HG03039 (cell line): ENCODE measurements around the gene ALX3.

Experiments
- ATAC-seq: cut with Tn5 transposase; IDR thresholded peaks from one replicate; pipeline ENCODE4 v1.9.1; 2021; ENCODE audit warnings: mild to moderate bottlenecking, moderate library complexity; ENCODE audit not compliant: unreplicated experiment

The ALX3 gene

DNA sequence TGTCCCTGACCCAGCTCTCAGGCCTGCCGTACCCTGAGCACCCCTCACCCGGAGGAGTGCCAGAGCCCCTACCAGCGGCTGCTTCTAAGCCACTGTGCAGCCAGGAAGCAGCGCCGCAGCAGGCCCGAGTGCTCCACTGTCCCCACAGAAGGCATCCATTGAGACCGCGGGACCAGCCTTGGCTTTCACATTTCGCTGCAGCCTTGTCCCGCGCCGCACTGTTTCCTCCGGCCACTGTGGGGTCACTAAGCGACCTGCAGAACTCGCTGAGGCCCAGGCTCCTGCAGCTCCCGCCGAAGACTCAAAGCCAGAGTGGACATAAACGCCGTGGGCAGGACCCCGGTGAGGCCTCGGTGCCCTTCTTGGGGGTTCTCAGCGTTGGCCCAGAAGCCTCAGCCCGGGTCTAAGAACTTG is 3.0 kb downstream of the ALX3 start:
- ATAC-seq = no peak

DNA sequence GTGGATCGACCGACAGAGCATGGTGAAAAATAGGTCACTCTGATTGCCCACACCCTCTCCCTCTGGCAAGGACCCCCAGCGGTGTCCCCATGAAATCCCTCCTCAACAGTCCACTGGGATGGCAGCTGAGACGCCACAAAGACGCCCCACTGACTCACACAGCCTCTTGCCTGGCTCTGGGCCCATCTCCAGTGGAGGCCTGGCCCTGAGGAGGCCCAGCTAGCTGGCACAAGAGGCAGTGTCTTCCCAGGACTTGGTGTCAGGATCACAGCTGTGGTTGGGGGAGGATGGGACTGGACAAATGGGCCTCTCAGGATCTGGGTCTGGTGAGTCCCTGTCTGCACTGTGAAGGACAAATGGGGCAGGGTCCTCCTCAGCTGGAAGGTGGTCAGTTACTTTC is 4.6 kb downstream of the ALX3 start:
- ATAC-seq = no peak

DNA sequence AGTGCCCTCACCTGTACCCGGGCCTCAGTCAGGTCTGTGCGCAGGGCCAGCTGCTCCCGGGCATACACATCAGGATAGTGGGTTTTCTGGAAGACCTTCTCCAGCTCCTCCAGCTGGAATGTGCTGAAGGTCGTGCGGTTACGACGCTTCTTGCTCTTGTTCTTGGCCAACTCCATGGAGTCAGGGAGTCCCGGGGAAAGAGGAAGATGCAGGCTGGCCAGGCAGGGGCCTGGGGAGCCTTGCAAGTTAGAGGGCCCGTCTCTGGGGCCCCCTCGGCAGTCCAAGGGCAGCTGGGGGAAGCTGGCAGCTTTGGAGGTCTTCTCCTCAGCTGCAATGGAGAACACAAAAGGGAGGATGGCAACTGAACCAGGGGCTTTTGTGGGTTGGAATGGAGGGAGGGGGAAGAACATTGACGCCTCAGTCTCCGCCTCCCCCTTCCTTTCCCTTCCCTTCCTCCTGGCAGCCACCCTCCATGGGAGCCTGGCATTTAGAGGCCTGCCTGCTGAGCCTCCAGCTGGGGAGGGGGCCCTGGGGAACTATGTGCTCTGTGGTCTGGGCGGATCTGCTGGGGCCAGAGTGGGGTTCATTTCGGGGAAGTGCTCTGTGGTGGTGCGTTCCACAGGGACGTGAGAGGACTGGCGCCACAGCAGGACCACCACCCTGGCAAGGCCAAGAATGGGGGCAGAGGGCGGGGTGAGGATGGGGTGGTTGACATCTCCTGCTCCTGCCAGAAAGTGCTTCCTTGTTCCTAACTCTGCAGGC is 5.7 kb downstream of the ALX3 start:
- no peak for ATAC-seq

DNA sequence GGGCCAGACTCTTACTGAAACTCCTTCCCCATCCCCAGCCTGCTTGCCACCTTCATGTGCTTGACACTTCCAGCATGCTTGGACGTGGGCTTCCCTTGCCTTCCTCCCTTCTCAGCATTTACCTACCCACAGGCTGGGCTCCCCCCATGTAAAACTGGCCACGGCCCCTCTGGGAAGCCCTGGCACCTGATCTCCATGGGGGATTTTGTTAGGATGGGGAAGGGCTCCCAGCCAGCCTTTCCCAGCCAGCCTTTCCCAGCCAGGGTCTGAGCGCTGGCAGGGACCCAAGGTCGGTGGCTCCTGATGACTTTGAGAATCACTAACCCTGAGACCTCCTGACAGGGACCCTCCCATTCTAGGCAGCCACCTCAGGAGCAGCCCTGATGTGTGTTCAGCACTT is 6.7 kb downstream of the ALX3 start:
- ATAC-seq = no peak

DNA sequence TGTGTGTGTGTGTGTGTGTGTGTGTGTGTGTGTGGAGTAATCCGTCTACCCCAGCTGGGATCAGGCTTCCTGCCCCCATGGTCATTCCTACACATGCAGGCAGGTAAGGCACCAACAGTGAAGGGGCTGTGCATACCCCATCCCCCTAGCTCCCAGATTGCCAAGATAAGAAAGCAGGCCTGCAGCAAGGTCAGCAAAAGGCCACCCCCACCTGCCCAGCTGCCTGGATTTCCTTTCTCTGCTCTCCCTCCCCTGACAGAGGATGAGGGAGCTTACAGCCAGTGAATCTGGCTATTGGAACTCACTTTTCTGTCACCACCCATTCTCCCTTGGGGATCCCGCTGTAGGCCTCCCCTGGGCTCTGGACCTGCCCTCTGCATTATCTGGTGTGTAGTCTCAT is 7.9 kb downstream of the ALX3 start:
- no peak for ATAC-seq

DNA sequence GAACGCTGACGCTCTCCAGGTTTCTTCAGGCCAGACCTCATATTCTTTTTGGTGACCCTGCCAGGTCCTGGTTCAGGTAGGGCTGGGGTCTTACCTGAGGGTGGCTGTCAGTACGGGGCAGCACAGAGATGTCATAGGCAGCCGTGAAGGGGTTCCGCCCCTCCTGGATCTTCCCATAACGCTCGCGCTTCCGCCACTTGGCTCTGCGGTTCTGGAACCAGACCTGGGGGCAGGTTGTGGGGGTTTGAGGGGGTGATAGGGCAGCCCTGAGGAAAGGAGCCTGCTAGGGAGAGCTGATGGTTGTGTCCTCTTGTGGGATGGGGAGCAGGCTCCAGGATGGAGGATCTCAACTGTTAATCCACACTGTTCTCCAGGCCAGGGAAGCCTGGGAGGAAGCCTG is 9.1 kb downstream of the ALX3 start:
- ATAC-seq = no peak

DNA sequence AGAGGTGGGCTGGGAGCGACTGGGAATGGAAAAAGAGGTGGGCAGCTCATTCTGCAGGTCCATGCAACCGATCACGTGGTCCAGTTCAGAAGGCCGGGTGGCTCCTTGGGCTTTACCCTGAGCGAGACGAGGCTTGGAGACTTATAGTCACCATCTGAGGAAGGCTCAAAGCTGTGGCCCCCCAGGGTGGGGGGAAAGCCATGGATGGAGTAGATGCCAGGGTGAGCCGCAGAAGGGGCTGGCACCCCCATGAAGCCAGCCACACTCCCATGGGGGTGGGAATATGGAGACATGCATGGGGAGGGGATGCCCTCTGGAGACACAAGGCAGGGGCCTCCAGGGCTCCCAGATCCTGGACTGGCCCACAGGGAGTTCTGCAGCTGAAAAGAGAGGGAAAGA is 9.8 kb downstream of the ALX3 start:
- no peak for ATAC-seq

DNA sequence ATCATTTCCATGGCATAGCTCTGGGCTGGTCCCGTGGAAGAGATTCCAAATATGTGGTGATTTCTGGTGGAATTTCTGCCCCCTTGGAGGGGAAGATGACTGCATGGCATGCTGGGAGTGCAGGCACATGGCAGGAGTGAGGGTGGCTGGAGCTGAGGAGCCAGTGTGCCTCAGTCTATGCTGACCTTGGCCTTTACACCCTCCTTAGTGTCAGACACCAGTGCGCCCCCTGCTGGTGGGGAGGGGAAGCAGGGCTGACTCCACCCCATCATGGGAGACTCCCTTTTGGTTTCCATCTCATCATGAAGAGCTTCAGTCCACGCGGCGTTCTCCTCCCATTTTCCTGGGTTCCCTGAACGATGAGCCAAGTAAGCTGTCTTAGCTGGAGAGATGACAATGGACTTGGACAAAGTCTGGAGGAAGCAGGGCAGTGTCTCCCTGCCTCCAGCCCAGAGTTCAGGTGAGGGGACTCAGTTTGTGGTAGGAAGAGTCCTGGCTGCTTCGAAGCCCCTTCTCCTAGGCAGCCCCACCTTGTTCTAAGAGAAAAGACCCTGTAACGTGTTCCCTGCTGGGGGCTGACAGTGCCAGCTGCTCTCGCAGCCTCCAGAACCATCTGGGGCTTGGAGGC is 10.3 kb downstream of the ALX3 start:
- no peak for ATAC-seq

DNA sequence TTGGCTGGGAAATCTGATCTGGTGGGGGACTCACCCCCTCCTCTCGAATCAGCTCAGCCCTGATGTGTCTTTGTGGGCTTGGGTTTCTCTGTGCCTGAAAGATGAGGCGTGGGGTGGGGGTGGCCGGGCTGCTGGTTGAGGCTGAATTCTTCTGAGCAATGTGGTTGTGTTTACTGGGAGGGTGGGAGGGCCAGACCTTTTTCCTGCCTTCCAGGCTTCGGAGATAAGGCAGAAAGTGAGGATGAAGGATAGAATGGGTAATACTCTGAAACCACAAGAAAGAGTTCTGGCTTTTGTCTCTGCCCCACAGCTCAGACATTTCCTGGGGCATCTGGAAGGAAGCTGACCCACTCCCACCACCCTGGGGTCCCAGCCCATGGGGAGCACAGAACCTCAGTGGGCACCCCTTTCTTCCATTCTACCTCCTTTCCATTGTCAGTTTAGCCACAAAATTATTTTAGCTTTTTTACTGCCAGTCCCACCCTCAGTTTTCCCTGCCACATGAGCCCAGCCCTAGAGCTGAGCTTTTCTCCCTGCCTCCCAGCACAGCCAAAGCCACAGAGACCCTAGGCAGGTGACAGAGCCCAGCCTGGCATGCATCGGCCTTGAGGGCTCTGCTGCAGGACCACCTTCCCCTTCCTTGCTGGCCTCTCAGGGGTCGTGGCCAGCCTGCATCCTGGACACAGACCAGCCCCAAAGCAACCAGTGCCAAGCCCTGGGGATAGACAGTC is 11.2 kb downstream of the ALX3 start:
- no peak for ATAC-seq

DNA sequence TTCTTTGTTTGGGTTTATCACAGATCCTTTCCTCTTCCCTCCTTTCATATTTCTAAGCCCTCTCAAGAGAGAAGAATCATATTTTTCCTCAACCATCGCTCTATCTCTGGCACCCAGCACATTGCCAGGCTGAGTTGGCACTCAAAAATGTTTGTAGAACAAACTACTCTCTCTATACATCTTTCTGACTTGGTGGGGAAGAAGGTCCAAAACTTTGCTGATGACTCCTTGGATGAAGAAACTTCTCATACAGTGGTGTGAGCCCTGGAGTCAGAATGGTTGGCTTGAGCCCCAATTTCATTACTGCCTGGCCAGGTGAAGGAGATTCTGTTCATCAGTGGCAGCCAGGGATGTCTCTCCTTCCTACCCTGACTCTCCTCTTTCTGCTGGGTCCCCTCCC is 11.9 kb downstream of the ALX3 start:
- ATAC-seq = no peak

DNA sequence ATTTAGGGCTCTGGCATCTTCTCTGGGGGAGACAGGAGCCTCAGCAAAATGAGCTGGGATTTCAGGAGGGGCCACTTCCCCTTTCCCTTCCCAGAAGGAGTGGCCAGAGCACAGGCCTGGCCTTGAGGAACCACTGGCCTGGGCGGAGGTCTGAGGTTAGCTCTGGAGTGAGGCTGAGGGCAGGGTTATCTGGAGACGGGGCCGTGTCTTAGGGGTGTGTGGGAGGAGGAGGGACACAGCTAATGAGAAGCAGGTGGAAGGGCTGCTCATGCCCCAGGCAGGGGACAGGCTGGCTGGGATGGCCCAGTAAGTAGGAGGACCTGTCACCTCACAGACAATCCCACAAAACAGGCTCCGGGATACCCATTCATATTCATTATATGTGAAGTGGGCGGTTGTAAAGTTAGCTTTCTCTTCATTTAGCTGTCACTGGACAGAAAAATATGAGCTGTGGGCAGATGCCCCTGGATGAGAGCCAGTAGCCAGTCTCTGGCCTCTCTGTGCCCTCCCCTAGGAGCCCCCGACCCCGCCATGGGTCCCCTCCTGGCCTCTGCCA is 12.4 kb downstream of the ALX3 start:
- ATAC-seq = no peak

DNA sequence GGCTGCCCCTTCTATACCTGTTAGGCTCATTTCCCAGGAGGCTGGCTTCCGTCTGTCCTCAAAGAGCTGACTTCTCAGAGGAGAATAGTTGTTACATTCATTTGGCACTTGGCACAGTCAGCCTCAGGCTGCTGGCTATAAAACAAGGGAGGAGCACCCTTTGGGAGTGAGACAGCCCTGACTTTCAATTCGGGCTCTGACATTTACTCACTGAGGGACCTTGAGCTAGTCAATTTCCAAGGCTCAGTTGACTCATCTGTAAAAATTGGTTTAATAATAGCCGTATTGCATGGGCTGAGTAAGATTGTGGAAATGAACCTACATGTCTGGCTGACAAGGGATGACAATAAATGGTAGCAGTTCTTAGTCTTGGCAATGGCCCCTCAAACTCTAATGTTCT is 13.7 kb downstream of the ALX3 start:
- ATAC-seq = no peak

DNA sequence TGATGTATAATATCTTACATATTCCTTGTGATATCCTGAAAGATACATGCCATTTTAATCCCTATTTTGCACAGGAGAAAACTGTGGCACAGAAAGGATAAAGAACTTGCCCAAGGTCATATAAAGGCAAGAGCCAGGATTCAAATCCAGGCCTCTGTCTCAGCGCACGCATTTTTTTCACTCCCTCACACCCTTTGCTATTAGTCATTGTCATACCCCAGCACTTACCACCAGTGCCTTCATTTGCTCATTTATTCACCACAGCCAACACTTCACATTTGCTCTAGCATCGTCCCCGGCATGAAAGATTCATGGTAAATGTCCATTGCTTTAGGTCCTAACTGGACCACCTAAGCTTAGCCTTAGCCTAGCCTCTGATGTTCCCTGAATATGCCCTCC is 14.2 kb downstream of the ALX3 start:
- no peak for ATAC-seq

DNA sequence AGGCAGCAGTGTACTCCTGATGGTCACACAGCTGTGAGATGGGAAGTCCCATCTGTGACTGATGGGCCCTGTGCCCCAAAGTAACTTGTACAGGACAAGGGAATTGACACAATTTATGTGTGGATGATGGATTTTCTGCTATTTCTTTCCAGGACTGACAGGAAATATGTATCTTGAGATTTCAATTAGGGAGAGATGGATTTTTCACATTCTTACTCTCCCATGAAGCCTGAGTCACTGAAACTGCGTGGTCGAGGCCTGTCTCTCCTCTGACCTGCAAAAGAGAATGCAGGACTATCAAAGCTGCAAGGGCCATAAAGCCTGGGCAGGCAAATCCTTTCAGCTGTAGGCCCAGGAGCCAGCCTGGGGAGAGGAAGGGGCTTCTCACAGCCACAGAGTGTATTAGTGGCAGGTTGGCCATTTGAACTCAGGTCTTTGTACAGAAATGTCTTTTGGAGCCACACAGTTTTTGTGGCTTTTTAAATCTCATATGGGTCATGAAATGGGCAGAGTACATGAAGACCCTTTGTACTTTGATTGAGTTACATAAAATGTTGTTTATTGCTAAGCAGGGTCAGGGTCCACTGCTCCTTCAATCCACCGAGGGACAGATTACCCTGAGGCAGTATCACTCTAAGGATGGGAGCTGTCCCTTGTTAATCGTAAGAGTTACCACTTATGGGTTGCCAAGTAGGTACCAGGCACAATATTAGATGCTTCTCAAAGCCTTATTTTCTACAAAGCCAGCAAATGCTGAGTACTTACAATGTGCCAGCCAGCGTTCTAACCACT is 14.8 kb downstream of the ALX3 start:
- no peak for ATAC-seq

DNA sequence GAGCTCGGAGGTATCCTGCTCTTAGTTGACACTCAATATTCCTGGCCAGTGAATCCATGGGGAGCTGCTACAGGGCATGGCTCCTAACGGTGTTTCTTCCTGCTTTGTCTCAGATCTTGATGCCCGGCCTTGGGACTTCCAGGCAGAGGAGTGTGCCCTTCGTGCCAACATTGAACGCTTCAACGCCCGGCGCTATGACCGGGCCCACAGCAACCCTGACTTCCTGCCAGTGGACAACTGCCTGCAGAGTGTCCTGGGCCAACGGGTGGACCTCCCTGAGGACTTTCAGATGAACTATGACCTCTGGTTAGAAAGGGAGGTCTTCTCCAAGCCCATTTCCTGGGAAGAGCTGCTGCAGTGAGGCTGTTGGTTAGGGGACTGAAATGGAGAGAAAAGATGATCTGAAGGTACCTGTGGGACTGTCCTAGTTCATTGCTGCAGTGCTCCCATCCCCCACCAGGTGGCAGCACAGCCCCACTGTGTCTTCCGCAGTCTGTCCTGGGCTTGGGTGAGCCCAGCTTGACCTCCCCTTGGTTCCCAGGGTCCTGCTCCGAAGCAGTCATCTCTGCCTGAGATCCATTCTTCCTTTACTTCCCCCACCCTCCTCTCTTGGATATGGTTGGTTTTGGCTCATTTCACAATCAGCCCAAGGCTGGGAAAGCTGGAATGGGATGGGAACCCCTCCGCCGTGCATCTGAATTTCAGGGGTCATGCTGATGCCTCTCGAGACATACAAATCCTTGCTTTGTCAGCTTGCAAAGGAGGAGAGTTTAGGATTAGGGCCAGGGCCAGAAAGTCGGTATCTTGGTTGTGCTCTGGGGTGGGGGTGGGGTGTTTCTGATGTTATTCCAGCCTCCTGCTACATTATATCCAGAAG is 16.7 kb downstream of the ALX3 start:
- ATAC-seq = no peak

DNA sequence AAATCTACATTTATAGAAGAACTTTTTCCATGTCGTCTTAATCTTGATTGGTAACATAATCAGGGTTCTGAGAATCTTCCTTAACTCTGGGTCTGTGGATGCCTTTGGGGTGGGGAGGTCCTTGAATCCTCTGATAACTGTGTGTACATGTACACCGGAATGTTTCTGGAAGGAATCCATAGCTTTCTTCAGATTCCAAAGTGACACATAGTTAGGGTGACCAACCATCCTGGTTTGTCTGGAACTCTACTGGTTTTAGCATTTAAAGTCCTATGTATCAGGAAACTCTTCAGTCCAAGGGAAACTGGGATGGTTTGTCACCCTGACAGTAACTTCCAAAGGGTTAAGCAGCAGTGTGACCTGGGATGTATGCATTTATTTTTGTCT is 19.2 kb downstream of the ALX3 start:
- ATAC-seq = no peak

DNA sequence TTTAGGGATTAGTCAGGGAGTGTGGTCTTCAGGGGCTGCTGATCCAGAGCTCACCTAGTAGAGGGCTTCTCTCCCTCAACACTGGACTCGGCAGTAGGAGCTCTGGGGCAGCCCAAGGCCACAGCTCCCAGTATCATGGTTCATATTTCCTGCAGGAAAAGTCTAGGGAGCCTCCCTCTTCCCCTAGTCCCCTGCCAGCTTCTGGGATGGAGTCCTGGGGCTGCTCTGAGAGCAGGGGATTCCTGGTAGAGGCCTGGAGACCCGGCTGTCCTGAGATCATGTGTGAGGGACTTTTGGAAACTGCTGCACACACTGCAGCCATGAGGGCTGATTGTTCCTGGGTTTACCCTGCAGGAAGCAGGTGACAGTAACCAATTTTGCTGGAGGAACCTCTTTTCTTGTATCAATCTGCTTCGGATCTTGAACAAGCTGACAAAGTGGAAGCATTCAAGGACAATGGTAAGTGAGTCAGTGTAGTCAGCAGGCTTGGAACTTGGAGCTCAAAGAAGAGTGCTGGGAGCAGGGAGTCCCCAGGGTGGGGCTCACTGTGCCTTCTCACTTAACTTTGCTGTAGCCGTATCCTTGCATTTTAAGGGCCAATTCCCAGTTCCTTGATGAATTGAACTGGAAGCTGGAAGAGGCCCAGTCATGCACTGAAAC is 19.7 kb downstream of the ALX3 start:
- ATAC-seq = no peak

DNA sequence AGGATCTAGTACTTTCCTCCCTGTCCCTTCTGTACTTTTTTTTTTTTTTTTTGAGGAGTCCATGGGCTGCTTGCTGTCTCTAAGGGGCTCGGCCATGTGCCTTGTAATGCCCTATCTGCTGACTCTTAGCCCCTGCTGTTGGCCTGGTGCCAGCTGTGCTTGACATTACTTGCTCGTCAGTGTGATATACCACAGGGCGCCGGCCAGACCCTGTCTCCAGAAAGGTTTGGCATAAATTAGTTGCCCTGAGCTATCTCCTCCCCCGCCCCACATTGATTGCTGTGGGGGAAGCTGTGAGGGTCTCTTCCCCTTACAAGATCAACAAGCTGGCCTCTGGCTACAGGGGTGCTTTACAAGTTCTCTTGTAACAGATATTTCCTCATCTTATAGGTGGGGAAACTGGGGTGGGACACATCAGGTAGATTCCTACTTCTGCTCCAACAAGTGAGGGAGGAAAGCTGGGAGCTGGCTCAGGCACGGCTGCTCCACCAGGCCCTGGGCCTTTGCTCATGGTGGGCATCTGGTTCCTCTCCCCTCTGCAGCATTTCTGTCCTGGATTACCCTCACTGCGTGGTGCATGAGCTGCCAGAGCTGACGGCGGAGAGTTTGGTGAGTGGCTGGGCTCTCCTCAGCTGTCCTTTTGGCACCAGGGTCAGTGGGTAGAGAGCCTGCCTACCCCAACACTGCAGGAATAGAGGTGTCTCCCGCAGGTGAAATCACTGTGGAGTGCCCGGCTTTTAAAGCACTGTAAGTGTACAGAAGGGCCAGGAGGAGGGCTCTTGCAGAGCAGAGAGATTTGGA is 20.5 kb downstream of the ALX3 start:
- no peak for ATAC-seq
